GM21529 (cell line): Measurements from ENCODE around the gene SECTM1.
"Not testable (repeated sequence)": the region's sequence is repeated elsewhere in the genome, so short reads cannot be mapped to it uniquely, and the experiment has no call there.

ENCODE experiments used
- ATAC-seq: cut with Tn5 transposase; IDR thresholded peaks from one replicate; pipeline ENCODE4 v1.9.1; 2021; ENCODE audit not compliant: unreplicated experiment

SECTM1 gene

DNA sequence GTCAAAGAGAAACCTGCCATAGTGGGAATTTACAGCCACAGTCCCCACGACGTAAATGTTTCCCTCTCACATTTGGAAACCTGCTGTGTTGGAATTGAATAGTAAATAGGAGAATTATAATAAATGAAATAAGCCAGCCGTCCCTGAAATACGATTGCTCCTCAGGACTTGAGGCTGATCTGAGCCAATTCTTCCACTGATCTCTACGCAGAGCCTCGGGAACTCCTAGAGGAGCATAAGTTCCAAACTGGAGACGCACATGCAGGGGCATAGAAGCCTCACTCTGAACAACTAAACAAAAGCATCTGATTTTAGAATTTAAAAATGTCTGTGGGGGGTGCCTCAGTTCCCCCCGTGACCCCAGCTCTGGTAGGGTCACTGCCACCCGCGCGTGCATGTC, 15.3 kb upstream of the SECTM1 start:
- no peak for ATAC-seq

DNA sequence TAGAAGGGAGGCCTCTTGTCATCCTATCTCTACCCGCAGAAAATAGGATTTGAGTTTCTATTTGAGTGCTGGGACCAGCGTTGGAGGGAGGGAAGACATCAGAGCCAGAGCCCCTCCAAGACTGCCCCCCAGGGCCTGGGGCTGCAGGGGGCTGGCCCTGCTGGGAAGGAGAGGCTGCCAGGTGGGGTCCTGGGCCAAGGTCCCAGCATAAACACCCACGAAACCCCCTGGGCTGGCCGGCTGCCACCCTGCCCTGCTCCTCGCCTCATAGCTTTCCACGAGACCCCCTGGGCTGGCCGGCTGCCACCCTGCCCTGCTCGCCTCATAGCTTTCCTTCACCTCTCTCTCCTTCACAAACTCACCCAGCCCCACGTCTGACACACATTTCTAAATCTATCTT, 14.9 kb upstream of the SECTM1 start:
- no peak for ATAC-seq

DNA sequence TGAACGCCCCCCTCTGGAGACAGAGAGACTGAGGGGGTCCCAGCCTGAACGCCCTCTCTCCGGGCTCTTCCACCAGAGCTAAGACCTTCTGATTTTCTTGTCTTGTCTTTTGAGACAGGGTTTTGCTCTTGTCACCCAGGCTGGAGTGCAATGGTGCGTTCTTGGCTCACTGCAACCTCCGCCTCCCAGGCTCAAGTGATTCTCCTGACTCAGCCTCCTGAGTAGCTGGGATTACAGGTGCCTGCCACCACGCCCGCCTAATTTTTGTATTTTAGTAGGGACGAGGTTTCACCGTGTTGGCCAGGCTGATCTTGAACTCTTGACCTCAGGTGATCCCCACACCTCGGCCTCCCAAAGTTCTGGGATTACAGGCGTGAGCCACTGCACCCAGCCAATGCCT, 14.4 kb upstream of the SECTM1 start:
- not testable (repeated sequence) for ATAC-seq

DNA sequence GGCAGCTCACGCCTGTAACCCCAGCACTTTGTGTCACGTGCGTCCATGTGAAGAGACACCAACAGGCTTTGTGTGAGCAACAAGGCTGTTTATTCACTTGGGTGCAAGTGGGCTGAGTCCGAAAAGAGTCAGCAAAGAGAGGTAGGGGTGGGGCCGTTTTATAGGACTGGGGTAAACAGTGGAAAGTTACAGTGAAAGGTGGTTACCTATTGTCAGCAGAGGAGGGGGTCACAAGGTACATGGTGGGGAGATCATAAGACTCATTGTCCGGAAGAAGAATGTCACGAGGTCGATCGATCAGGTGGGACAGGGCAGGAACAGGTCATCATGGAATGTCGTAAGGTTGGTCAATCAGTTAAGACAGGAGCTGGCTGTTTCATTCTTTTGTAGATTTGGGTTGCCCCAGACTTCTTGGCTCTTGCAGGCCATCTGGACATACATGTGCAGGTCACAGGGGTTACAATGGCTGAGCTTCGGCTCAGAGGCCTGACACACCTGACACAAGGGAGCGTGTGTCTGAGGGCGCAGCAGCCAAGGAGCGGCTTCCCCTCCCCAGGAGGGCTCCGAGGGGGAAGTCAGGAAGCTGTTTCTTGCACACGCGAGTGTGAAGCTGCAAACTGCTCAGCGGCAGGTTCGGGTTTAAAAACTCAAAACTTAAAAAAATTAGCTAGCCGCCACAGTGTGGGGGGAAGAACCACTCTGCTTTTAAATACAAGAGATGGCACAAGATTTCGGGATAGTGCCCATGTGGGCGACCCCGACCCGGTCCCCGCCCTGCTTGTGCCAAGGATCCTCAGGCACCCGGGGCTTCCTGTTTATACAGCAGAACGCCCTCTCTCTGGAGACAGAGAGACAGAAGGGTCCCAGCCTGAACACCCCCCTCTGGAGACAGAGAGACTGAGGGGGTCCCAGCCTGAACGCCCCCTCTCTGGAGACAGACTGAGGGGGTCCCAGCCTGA, 13.1 kb upstream of the SECTM1 start:
- ATAC-seq = no peak

DNA sequence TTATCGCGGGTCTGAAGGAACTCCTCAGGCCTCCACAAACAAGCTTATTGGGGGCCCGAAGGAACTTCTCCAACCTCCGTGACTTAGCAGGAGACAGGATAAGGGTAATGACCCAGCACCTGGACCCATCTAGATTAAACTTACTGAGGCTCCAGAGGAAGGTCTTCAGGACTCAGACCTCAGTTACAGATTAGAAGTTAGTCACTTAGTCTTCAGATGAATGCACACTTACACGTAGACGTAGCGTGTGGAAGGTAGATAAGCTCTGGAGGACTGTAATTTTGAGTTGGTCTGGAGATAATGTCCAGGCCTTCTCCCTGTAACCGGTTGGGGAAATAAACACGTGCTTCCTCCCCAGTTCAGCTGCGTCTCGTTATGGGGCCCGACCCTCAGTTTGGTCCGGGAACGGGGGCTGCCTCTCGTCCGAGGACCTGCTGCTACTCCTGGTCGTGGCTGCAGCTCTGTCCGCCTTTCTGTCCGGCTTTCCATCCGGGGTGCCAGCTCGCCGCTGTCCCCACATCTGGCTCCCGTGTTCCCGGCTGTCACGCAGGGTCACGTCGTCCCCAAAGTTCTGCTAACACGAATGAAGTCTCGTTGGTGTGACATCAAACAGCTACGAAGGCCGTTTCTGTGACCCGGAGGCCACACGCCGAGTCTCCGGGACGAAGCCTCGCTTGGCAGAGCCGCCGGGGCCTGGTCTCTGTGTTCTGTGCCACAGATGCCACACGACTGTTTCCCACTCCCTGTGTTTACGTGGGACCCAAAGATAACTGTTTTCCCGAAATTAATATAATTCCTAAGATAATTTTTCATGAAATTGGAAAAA, 11.8 kb upstream of the SECTM1 start:
- ATAC-seq = no peak

DNA sequence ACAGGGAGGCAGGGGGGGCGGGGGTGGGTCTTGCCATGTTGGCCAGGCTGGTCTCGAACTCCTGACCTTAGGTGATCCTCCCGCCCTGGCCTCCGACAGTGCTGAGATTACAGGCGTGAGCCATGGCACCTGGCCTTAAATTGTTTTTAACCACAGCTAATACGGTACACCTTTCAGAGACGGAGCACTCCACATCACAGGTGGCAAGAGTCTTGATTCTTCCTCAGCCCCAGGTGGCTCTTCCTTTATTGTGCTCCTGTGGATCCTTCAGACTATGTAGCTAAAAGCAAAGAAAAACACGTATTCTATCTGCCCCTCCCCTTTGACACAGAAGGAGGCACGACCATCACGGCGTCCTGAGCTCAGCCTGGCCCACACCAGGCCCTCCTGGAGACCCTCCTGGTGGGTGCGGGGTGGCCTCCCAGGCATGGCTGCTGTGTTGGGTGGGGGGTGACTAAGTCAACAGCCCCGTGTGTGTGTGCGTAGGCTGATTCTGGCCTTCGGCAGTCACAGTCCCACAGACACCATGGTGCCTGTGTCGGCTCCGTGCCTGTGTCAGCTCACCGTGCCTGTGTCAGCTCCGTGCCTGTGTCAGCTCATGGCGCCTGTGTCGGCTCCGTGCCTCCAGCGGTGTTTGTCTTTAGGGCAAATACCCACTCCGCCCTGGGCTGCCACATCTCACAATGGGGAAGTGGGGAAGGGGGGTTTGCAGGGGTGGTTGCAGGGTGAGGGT, 10.8 kb upstream of the SECTM1 start:
- ATAC-seq = no peak

DNA sequence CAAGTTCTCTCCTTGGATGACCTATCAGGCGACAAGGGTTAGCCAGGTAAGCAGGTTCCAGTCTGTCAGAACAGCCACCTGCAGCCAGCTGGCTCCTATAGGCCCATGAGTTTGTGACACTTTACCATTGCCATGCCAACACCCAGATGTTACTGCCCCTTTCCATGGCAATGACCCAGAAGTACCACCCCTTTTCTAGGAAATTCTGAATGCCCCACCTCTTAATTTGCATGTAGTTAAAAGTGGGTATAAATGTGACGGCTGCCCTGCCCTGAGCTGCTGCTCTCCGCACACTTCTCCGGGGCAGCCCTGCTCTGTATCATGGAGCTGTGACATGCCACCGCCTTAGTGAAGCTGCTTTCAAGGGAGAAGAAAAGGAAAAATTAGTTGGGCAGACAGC, 10.0 kb upstream of the SECTM1 start:
- no peak for ATAC-seq

DNA sequence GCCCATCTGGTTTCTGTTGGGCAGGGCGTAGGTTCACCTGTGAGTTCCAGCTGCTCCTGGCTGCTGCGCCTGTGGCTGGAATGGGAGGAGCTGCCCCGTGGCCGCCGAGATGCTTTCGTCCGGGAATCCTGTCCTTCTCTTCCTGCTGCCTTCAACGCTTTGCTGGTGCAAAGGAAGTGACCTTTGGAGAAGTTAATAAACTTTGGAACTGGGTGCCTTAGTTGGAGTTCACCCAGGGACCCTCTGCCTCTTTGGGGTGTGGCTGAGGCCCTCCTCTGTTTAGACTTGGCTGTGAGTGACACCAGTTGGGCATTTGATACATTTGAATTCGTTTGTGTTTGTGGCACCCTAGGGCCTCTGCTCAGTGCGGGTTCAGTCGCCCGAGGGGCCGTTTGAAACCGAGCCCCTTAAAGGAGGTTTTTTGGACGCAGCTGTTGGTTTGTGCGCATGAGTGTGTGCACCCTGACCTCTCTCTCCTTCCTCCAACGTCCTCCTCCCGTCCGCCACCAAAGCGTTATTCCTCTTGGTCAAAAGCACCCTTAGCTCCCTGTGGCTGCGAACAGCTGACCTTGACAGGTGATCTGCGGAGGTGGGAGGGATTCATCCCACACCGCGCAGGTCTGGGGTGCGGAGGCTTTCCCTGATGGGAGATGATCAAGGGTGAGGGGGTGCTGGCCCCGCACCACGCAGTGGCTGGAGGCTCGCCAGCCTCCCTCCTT, 9.0 kb upstream of the SECTM1 start:
- ATAC-seq = no peak

DNA sequence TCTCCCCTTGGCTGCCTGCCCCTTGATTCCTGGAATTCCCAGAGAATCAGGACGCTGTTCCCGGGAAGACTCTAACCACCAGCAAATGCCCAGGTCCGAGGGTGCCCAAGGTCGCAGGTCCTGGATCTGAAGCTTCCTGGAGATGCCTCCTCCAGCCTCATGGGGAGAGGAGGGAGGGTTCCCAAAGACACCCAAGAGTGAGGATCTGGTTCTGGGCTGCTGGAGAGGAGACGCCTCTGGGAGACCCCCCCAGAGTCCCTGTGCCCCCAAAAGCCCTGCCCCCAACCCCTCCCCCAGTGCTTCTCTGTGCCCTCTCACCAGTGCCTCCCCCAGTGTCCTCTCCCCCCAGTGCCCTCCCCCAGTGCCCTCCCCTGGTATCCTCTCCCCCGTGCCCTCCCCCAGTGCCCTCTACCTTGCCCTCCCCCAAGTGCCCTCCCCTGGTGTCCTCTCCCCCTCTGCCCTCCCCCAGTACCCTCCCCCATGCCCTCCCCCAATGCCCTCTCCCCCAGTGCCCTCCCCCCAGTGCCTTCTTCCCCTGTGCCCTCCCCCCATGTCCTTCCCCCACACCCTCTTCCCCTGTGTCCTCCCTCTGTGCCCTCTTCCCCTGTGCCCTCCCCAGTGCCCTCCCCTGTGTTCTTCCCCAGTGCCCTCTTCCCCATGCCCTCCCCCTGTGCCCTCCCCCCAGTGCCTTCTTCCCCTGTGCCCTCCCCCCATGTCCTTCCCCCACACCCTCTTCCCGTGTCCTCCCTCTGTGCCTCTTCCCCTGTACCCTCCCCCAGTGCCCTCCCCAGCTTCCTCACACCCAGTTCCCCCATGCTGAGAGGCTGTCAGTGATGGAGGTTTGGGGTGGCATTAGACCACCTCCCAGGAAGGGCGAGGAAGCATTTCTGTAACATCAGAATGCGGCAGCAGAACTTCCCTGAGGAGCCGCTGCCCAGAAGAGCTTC, 6.3 kb upstream of the SECTM1 start:
- no peak for ATAC-seq

DNA sequence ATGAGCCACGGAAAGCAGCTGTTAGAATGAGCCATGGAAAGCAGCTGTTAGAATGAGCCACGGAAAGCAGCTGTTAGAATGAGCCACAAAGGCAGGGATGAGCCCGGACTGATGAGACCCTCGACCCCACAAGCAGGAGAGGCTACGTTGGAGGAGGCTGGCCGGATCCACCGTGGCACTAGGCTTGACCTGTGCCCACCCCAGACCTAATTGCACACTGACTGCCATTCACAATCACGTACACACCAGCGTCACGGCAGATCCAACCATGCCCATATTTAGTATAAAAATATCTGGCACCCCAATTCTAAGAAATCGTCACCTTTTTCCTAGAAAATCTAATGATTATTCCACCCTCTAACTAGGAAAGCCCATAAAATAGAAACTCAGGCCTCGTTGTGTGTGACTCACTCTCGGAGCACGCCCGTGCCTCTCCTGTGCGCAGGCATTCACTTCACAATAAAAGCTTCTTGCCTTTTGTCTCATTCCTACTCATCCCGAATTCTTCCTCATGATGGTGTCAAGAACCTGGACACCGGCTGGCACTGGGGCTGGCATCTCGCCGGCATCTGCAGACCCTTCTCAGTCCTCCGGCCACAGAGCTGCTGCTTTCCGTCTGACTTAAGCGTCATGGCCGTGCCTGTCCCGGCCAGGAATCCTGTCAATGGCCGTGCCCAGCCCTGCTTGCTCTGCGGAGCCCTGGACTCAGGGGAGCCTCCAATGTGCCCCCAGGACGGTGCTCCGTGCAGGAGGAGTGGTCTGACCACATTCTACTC, 5.5 kb upstream of the SECTM1 start:
- ATAC-seq = no peak

DNA sequence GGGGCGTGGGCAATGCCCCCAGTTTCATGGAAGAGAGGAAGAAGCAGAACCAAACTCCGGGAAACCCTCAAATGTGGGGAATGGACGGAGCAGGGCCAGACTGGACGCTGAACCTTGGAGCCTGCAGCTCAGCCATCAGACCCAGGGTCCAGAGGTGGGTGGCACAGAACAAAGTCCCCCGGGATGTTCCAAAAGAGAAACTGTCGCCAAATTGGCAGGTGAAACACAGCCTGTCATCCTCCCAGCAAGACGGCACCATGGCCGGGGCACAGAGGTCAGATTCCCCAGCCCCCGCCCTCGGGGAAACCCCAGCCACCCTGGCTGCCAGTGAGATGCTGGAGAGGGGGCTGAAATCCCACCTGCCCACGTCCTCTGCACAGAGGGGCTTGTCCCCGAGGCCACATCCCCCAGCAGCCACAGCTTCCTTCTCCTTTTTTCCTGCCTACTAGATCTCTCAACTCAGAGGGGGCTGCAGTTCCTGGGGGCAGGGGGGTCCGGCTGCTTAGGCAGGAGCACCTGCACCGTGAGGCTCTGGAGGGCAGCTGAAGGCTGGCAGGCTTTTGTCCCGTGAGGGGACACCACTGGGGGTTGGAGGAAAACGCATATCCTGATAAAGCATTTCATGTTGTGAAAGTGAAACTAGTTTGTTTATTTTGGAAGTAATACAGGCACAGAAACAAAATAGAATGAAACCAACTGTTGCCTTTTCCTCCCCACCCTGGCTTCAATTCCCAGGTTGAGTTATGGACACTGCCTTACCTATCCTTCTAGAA, 1.2 kb upstream of the SECTM1 start:
- no peak for ATAC-seq

DNA sequence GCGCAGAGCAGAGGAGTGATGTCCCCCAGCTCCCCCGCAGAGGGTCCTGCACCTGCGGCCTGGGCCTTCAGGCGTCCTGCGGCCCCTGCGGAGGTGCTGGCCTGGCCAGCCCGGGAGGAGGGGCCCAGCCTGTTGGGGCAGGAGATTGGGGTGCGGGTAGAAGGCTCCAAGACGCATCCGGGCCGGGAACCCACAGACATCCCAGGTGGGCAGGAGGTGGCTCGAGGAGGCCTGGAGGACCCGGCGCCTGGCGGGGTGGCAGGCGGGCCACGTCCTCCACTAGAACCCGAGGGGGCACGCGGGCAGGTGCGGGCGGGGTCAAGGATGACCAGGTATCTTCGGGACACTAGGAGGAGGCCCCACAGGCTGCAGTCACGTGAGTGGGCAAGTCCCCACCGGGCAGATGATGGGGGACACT, 647 bp upstream of the SECTM1 start:
- no peak for ATAC-seq

DNA sequence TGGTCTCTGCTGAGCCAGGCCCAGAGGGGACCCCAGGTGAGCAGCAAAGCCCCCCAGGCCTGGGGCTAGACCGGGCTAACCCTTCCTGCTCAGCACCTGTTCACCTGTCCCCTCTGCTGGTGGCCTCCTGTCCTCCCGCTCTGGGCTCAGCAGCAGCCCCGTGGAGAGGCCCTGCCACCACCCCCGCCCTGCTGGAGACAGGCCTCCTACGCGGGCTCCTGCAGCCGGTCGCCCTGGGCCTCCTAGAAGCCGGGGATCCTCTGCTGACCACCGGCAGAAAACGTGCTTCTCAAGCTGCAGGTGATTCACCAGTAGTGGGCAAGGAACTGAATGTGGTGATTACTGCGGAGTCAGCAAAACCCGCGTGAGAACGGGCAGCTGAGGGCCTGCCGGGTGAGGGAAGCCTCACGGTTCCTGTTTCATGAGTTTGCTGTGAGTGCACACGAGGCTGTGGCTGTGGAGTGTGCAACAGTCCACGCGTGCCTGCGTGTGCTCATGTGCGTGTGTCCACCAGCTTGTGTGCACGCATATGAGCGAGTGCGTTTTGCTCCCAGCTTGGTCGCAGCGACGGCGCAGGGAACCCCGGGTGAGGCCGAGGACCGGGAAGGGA, 792 bp downstream of the SECTM1 start:
- no peak for ATAC-seq

DNA sequence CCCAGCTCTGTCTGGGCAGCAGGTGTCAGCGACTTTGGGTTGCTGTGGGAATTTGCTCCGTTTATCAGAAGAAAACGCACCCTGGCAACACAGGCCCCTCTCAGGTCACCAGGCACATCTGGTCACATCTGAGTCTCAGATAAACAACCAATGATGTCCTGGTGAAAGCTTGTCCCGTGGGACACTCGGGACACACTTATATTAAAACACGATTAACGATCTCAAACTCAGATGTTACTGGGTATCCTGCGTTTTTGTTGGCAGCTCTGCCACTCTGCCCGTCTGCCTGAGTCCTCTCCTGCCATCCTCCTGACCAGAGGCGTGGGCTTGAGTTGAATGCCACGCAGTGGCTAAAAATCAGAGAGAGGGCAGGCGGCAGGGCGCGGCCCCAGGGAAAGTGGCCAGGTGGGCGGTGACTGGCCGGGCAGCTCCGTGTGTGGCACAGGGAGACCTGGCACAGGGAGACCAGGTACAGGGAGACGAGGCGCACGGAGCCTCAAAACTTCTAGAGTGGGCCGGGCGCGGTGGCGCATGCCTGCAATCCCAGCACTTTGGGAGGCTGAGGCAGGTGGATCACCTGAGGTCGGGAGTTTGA, 2.1 kb downstream of the SECTM1 start:
- ATAC-seq = no peak

DNA sequence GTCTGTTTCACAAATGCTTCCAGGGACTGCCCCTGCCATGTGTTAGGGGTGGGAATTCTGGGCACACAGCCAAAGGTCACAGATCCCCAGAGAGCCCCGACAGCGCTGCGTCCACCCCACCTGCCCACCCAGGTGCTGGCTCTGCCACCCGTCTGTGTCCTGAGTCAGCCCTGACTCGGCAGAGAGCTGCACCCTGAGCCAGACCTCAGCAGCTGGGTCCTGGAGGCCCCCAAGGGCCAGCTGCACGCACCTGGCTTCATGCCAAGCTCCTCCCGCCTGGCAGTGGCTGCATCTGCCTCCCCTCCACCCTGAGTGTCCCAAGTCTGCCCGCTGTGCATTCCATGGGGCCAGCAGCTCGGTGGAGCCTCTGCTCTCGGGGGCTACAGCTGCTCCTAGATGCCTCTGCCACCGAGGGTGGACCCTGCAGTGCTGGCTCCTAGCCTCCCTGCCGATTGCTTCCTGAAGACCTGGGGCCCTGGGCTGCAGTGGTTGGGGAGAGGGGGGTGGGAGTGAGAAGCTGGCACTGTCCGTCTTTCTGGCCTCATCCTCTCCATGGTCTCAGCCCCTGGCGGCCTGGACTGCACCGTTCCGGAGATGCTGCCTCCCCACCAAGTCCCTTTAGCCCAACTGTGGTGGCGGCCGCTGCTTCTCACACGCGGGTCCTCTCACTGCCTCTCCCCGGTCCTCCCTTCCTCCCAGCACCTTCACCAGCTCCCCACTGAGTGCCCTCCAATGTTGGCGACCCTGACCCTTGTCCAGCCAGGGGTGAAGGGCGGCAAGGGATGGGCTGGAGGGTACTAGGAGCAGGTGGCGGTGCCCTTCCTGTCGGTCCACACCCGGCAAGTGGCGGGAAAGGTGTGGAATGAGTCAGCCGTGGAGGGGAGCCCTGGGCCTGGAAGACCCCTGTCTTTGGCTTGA, 3.0 kb downstream of the SECTM1 start:
- no peak for ATAC-seq

DNA sequence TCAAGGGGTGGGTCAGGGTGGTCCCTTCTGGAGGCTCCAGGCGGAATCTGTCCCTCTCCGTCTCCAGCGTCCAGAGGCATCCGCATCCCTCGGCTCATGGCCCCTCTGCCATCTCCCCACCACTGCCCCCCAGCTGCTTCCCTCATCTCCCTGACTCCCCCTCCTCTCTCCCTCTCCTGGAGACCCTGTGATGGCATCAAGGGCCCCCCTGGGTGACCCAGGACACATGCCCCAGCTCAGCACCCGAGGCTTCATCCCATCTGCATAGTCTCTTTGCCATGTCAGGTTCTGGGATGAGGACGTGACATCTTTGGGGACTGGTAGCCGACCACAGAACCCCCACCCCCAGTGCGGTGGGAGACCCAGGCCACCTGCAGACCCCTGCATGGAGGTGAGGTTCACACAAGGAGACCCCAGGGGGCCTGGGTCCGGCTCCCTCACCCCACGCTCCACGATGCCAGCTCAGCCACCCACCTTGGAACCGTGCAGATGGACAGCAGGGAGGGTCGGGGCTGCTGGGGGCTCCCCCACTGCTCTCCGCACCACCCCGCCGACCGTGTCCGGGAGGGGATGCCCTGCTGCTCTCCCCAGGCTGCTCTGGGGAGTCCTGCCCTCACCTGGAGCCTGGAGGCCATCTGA, 3.8 kb downstream of the SECTM1 start:
- no peak for ATAC-seq
